CD4-positive, alpha-beta T cell (primary cell): ENCODE data around the gene PTPRT. TPM values are rescaled to one million over a fixed set of nuclear protein-coding genes. Genes with fewer than 3 reads are reported as not detected.

Source experiments
- ATAC-seq: fragments of 200-7000 bp; cut with Tn5 transposase; one replicate; pipeline ENCODE4 v1.10.0; 2022; ENCODE audit warnings: mild to moderate bottlenecking; ENCODE audit not compliant: poor library complexity
- CTCF ChIA-PET: fragments of 350-600 bp; sonication (Branson Sonifier 250); formaldehyde crosslinking; loops from one replicate; lab custom pipeline; 2021; ENCODE audit warnings: antibody characterized with exemption, inconsistent platforms; lab: Charles Lee
- POLR2A ChIA-PET: fragments of 350-600 bp; sonication (Branson Sonifier 250); formaldehyde crosslinking; loops from one replicate; lab custom pipeline; 2021; ENCODE audit warnings: antibody characterized with exemption, inconsistent platforms; lab: Charles Lee
- DNase-seq, 14 experiments: peaks; one replicate each; pipeline ENCODE4 v3.0.0-alpha.2; 2013 to 2020; ENCODE audit warnings: mixed read lengths in 2 of 14
- H3K27ac ChIP-seq, 2 donors: one replicate each; pipeline versions ENCODE4 v1.5.1 to v1.7.0; 2013; ENCODE audit warnings: low read length in 2 of 2, low read depth in 1 of 2, mild to moderate bottlenecking in 1 of 2
- H3K27me3 ChIP-seq, 2 experiments: 1 replicate in 1 of 2; 2 replicates in 1 of 2; pipeline versions ENCODE4 v1.6.1 to v1.7.0; 2013; ENCODE audit warnings: low read length in 2 of 2, control low read depth in 1 of 2, mild to moderate bottlenecking in 1 of 2, moderate library complexity in 1 of 2; ENCODE audit not compliant: insufficient read depth in 2 of 2, control insufficient read depth in 1 of 2
- H3K36me3 ChIP-seq: one replicate; pipeline ENCODE4 v1.6.1; 2013; ENCODE audit warnings: low read length, control low read depth; ENCODE audit not compliant: insufficient read depth
- H3K4me1 ChIP-seq: one replicate; pipeline ENCODE4 v1.6.1; 2013; ENCODE audit warnings: low read length, control low read depth; ENCODE audit not compliant: insufficient read depth
- H3K4me3 ChIP-seq: one replicate; pipeline ENCODE4 v1.5.1; 2013; ENCODE audit warnings: mild to moderate bottlenecking, low read length, moderate library complexity
- H3K9me3 ChIP-seq, 2 experiments: 1 replicate in 1 of 2; 2 replicates in 1 of 2; pipeline versions ENCODE4 v1.6.1 to v1.7.0; 2013; ENCODE audit warnings: low read length in 2 of 2, mild to moderate bottlenecking in 2 of 2, control low read depth in 1 of 2, moderate library complexity in 1 of 2; ENCODE audit not compliant: control insufficient read depth in 1 of 2, insufficient read depth in 1 of 2
- H3K27ac Mint-ChIP-seq: one replicate; pipeline ENCODE4 v1.8.0; 2020; ENCODE audit warnings: mixed read lengths
- H3K27me3 Mint-ChIP-seq: one replicate; pipeline ENCODE4 v1.8.0; 2021; ENCODE audit warnings: mixed read lengths
- H3K36me3 Mint-ChIP-seq: one replicate; pipeline ENCODE4 v1.8.0; 2021; ENCODE audit warnings: low read depth, mixed read lengths
- H3K4me1 Mint-ChIP-seq: one replicate; pipeline ENCODE4 v1.8.0; 2021; ENCODE audit warnings: low read depth, mixed read lengths
- H3K4me3 Mint-ChIP-seq: one replicate; pipeline ENCODE4 v1.8.0; 2020; ENCODE audit warnings: mild to moderate bottlenecking, mixed read lengths
- H3K9me3 Mint-ChIP-seq: one replicate; pipeline ENCODE4 v1.8.0; 2020; ENCODE audit warnings: mixed read lengths
- intact Hi-C, 2 experiments: fragments of 100-400 bp; cut with DNase I in 1 of 2; cut with micrococcal nuclease in 1 of 2; formaldehyde crosslinking; loops; one replicate each; pipeline versions ENCODE4 v1.15.1 to v1.9.0; 2023 to 2025; cut with DNase I, micrococcal nuclease
- total RNA-seq, 174 experiments: library from RNA in 2 of 174; stranded (reverse) in 2 of 174; gene quantifications; one replicate each; pipeline ENCODE4 v1.2.3 and lab custom pipeline; 2021 to 2026
- TF ChIP-seq, protein P1 (sequence below): fragments of 200-600 bp; IDR thresholded peaks from one replicate; pipeline ENCODE4 v1.8.0; 2022; ENCODE audit warnings: antibody characterized with exemption, mild to moderate bottlenecking

Gene PTPRT
- total RNA-seq, 2 experiments from 2014 or later: not detected

GRCh38 chr20:43028470-43028869, 161.2 kb downstream of the PTPRT start:
- no peak for DNase-seq
- Mint-ChIP-seq H3K4me1 (no peaks in the 10 kb centered on the region), H3K9me3 (no peaks in the 10 kb centered on the region), H3K27me3 (no peaks in the 10 kb centered on the region), H3K36me3 (no peaks in the 10 kb centered on the region), H3K4me3 (no peak overlapping the region), H3K27ac (no peak overlapping the region)
- ChIA-PET POLR2A (no interaction called here), CTCF (no interaction called here)
- Histone ChIP-seq H3K27me3 (no peaks in the 10 kb centered on the region), H3K27ac (no peak overlapping the region), H3K36me3 (no peaks in the 10 kb centered on the region), H3K9me3 (peaks cover 0 to 5% of the 10 kb centered on the region in 2 experiments), H3K4me3 (no peak overlapping the region), H3K4me1 (no peaks in the 10 kb centered on the region)
- no peak for ATAC-seq
- intact Hi-C loops: no loop called here
- TF ChIP-seq, protein P1, sequence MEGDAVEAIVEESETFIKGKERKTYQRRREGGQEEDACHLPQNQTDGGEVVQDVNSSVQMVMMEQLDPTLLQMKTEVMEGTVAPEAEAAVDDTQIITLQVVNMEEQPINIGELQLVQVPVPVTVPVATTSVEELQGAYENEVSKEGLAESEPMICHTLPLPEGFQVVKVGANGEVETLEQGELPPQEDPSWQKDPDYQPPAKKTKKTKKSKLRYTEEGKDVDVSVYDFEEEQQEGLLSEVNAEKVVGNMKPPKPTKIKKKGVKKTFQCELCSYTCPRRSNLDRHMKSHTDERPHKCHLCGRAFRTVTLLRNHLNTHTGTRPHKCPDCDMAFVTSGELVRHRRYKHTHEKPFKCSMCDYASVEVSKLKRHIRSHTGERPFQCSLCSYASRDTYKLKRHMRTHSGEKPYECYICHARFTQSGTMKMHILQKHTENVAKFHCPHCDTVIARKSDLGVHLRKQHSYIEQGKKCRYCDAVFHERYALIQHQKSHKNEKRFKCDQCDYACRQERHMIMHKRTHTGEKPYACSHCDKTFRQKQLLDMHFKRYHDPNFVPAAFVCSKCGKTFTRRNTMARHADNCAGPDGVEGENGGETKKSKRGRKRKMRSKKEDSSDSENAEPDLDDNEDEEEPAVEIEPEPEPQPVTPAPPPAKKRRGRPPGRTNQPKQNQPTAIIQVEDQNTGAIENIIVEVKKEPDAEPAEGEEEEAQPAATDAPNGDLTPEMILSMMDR: no peak

DNA sequence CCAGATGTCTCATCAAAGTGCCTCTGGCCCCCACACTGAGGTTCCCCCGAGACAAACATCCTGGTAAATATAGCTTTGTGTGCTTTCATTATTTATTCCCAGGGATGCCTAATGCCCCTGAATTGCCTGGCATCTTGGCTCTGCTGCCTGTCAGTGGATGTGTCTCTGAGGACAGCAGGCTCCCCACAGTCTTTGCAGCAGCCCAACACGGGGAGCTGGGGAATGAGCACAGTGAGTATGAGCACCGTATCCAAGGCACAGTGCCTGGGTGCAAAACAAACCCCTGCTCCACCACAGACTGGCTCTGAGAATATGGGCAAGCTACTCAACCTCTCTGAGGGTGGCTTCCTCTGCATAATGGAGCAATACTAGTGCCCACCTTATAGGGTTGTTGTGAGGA, 165.9 kb downstream of the PTPRT start:
- Mint-ChIP-seq H3K4me3 (no peak overlapping the region), H3K4me1 (no peaks in the 10 kb centered on the region), H3K27me3 (no peaks in the 10 kb centered on the region), H3K9me3 (no peaks in the 10 kb centered on the region), H3K36me3 (no peaks in the 10 kb centered on the region), H3K27ac (no peak overlapping the region)
- ATAC-seq: no peak
- POLR2A ChIA-PET: no interaction called here
- Histone ChIP-seq H3K27ac (no peak overlapping the region), H3K4me3 (no peak overlapping the region), H3K4me1 (no peaks in the 10 kb centered on the region), H3K27me3 (no peaks in the 10 kb centered on the region), H3K36me3 (no peaks in the 10 kb centered on the region), H3K9me3 (peaks cover 0 to 5% of the 10 kb centered on the region in 2 experiments)
- TF ChIP-seq, protein P1: no peak
- intact Hi-C loops: no loop called here
- CTCF ChIA-PET: no interaction called here
- DNase-seq: no peak

- intact Hi-C loops: no loop called here
- no peaks in the 10 kb centered on the region for H3K9me3 Mint-ChIP-seq
- TF ChIP-seq, protein P1: no peak
- Histone ChIP-seq H3K36me3 (no peaks in the 10 kb centered on the region), H3K4me1 (no peaks in the 10 kb centered on the region), H3K27me3 (no peaks in the 10 kb centered on the region), H3K27ac (no peak overlapping the region), H3K4me3 (no peak overlapping the region), H3K9me3 (peaks cover 0 to 8% of the 10 kb centered on the region in 2 experiments)
- H3K4me1 Mint-ChIP-seq: no peaks in the 10 kb centered on the region
- H3K27ac Mint-ChIP-seq: no peak overlapping the region
- ChIA-PET POLR2A (no interaction called here), CTCF (no interaction called here)
- H3K36me3 Mint-ChIP-seq: no peaks in the 10 kb centered on the region
- H3K27me3 Mint-ChIP-seq: peaks cover 5% of the 10 kb centered on the region
- DNase-seq (no peak), ATAC-seq (no peak)
- no peak overlapping the region for H3K4me3 Mint-ChIP-seq
Measured at GRCh38 chr20:43022568-43022967, 167.1 kb downstream of the PTPRT start.
